Measurements from ENCODE around the gene TEN1.

GRCh38 chr17:76040376-76040775 lies 61.3 kb downstream of the TEN1 start:
- TF ChIP-seq CTCF (IDR thresholded peaks at IDR 0.05) = no peak
- no peak for TF ChIP-seq POLR2A (IDR thresholded peaks at IDR 0.05; ENCODE audit: low read depth)
- no peak for TF ChIP-seq POLR2AphosphoS5 (IDR thresholded peaks at IDR 0.05)

All from esophagus muscularis mucosa (tissue), 3 donors.